HL-60/S4 treated with phorbol 12-myristate 13-acetate at 8.2 ng/mL for 4 days and 3 days (cell line): ENCODE data around the gene MAK.
"Not testable (repeated sequence)": the region's sequence is repeated elsewhere in the genome, so short reads cannot be mapped to it uniquely, and the experiment has no call there.

Experiments
- in situ Hi-C: fragments of 300-500 bp; cut with MboI; formaldehyde crosslinking; loops from 2 replicates; pipeline ENCODE4 v1.15.0; 2022; ENCODE audit warnings: low sequenced_read_pairs

MAK gene

DNA sequence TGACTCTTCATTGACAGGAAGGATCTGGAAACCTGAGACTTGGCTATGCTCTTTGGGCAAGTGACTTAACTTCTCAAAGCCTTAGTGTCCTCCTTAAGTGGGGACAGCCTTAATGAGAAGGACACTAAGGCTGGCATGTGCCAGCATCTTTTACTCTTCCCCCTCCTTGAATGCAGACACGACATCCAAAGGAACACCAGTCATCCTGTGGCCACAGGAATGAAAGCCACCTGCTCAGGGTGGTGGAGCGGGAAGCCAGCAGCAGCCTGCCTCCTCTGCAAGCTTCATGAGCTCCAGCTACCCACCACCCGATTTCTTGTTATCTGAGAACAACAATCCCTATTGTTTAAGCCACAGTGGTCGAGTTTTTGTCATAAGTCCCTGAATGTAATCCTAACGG, 46.2 kb downstream of the MAK start:
- in situ Hi-C loops: loop anchor here (25.0 kb wide), 1 partner anchor 305 kb away; no protein-coding TSS in a partner anchor

DNA sequence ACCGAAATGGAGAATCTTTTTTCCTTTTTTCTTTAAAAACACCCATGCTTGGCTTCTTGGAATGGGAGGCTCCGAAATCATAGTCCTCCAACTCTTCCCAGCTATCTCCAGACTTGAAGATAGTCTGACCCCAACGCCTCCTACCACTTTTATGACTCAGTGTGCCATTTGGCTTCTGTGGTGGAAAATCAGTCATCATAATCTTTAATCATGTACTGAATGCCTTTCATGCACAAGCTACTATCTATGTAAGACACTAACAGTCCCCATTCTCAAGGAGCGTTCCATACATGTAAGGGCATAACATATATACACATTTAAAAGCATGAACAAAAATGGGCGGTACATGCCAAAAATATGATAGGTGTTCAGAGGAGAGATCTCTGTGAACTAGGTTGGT, 46.7 kb downstream of the MAK start:
- in situ Hi-C loops: loop anchor here (25.0 kb wide), 1 partner anchor 304 kb away; no protein-coding TSS in a partner anchor

DNA sequence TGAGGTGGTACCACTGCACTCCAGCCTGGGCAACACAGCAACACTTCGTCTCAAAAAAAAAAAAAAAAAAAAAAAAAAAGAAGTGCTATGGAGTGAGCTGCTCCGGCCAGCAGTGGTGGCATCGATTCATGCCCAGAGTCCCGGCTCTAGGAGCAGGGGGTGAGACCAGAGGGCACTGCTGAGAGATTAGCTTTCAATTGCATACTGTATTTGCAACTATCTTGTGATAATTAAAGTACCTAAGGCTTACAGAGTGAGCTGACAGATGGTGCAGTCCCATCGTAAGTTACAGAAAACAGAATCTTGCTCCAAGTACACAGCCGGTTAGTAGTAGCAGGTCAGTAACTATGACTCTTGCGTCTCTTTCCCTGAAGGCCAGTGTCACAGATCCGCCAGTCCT, 59.3 kb downstream of the MAK start:
- in situ Hi-C loops: loop anchor here (25.0 kb wide), 1 partner anchor 292 kb away; no protein-coding TSS in a partner anchor

DNA sequence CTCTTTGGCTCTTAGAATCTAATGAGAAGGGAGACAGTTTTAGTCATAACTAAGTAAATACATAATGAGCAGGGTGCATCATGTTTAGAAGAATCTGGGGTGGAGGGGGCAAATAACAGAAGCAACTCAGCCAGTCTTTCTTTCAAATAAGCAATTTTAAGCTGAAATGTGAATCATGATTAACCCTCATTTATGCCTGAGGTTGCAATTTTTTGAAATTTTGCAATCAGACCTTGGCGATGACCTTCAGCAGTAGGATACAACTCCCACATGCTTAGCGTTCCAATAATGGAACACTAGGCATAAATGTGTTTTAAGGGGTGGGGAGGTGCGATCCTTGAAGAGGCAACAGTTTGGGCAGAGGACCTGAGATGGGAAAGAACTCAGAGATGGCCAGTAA, 60.1 kb downstream of the MAK start:
- in situ Hi-C loops: loop anchor here (25.0 kb wide), 1 partner anchor 291 kb away; no protein-coding TSS in a partner anchor

DNA sequence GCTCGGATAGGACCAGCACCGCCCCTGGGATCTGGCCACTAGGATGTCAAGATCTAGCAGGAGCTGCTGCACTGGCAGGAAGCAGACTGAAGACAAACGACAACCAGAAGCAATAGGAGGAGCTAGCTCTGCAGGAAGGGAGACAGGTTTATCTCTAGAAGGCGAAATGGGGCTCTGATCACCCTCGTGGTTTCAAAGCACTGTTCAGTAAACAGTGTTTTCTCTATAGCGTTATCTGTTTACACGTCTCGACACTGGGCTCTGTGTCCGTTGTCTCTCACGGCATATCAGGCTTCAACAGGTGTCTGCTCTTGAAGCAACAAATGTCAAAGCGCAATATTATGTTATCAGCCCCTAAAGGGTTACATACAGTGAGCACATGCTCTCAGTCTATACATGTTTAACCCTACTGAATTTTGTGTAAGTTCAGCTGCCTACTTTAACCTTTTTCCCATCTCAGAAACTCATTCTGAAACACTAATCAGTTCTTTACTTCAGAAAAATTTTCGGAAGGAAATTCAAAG, 66.9 kb downstream of the MAK start:
- in situ Hi-C loops: no loop called here

GRCh38 chr6:10769419-10769818, 68.9 kb downstream of the MAK start:
- in situ Hi-C loops: no loop called here

- in situ Hi-C loops: no loop called here
These were observed 75.3 kb downstream of the MAK start for GRCh38 chr6:10763006-10763405.

DNA sequence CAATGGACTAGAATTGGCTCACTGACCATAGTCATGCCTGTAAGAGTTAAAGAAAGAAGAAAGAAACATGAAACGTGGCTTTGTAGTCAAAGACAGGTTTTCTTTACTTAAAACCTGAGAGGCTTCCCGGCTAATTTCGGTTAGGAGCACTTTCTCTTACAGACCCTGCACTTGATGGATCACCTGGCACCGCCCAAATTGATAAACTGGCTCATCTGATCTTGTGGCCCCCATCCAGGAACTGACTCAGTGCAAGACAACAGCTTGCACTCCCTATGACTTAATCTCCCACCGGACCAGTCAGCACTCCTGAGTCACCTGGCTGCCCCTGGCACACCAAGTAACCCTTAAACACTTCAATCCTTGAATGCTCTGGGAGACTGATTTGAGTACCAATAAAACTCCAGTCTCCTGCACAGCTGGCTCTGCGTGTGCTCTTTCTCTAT, 78.4 kb downstream of the MAK start:
- in situ Hi-C loops: no loop called here

- in situ Hi-C loops: no loop called here
These were observed 79.0 kb downstream of the MAK start for GRCh38 chr6:10759312-10759839.

GRCh38 chr6:10756085-10756484, 82.3 kb downstream of the MAK start:
- in situ Hi-C loops: no loop called here

DNA sequence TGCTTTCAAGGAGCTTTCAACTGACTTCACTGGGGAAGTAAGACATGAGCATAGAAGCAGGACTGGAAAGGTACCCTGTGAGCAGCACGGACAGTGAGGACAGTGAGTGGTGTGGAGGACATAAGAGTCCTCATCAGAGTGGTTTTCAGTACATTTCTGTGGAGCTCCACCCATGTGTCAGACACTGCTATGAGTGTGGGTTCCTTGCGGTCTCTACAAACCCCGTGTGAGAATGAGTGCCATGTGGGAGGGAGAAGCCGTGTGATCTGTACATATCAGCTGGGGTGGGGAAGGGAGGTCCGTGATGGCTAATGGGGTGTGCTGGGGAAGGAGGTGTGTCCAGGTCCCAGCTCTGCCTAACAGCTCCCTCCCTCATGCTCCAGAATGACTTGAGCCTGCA, 86.6 kb downstream of the MAK start:
- in situ Hi-C loops: not testable (repeated sequence)

GRCh38 chr6:10750568-10750967, 87.8 kb downstream of the MAK start:
- in situ Hi-C loops: not testable (repeated sequence)

DNA sequence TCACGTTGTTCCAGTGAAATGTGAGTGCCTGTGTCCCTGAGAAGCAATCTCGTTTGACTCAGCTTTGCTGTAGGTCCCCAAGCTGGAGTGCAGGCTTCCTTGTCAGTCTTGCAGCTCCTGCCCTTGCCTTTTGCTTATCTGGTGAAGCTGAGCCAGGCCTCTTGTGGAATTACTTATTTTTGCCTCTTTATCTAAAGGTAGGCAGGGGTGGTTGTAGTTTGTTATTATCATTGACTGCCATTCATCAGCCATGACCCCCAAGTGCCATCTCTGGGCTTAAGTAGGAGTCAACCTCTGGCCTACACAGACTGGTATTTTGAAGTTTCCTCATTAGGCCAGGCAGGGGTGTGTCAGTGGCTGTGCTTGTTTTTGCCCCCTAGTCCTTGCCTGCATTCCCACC, 88.6 kb downstream of the MAK start:
- in situ Hi-C loops: no loop called here

GRCh38 chr6:10747251-10747972, 90.9 kb downstream of the MAK start, which contains the start of gene TMEM14B:
Gene TMEM14B, plus strand, starts transcription at chr6:10747805. Its CDS starts 1,441 bp downstream, at chr6:10749246.
- in situ Hi-C loops: no loop called here

DNA sequence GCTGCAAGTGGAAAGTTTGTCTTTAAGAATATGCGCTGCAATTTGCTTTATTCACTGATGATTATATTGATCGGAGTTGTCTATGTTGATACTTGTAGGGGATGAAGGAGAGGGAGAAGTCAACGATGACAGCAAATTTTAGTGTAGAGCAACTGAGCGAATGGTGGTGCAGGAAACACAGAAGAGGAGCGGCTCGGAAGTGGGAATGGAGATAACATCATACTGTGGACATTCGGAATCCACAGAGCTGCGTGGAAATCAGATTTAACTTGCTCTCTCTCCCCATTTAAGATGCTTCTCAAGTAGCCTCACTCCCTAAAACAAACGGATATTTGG, 91.5 kb downstream of the MAK start:
- in situ Hi-C loops: no loop called here

DNA sequence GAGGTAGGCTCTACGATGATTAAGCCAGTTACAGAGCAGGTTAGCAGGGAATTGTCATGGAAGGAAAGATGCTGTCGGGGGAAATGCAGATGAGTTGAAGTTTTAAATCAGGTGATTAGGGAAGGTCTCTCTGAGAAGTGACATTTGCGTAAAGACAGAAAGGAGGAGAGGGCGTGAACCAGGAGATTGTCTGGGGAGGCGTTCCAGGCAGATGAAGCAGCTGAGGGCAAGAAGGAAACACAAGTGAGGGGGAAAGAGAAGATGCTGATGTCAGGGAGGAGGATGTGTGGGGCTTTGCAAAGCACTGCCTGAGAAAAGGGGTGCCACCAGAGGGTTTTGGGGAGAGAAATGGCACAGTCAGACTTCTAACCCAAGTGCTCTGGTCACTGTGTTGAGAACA, 93.2 kb downstream of the MAK start:
- in situ Hi-C loops: no loop called here

DNA sequence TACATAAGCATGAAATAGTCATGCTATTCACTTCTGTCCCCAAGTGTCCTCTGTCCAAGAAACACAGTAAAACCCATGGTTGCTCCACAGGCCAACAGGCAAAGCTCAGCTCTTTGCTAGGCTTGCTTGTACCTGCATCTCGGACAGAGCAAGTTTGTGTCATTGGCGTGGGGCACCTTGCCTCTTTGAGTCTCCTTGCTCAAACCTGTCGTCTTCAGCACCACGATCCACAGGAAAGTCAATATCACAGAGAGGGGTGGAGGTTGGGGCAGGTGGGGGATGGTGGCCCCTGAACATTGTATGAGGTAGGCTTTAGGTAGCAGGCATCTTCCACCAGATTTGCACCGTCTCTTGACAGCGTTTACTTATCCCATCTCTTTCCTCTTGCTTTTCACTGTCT, 94.8 kb downstream of the MAK start:
- in situ Hi-C loops: no loop called here

DNA sequence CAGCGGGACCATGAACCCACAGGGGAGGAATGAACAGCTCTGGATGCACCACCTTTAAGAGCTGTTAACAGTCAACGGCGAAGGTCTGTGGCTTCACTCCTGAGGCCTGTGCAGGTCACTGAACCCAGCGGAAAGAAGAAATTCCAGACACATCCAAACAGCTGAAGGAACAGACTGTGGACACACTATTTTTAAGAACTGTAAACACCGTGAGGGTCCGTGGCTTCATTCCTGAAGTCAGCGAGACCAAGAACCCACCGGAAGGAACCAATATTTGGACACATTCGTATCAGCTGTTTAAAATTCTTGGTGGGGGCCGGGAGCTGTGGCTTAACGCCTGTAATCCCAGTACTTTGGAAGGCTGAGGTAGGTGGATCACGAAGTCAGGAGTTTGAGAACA, 96.1 kb downstream of the MAK start:
- in situ Hi-C loops: no loop called here

DNA sequence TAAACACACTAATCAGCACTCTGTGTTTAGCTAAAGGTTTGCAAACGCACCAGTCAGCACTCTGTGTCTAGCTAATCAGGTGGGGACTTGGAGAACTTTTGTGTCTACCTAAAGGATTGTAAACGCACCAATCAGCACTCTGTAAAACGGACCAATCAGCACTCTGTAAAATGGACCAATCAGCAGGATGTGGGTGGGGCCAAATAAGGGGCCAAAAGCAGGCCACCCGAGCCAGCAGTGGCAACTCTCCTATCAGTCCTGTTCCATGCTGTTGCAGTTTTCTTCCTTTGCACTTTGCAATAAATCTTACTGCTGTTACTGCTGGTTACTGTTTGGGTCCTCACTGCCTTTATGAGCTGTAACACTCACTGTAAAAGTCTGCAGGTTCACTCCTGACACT, 96.7 kb downstream of the MAK start:
- in situ Hi-C loops: not testable (repeated sequence)

DNA sequence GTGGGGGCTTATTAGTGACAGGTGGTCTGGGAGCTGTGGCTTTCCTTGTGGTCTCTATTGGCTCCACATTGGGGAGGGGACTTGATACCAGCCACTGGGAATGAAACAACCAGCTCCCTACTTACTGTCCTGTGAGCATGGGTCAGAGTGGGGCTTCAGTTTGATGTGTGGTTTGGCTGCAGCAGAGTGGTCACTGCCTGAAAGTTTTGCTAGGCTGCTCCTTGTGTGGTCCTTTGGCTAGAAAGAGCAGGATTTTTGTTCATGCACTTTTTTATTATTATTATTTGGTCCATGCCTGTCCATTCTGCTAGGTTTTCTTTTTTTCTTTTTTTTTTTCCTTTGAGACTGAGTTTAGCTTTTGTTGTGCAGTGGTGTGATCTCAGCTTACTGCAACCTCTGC, 98.3 kb downstream of the MAK start:
- in situ Hi-C loops: no loop called here

GRCh38 chr6:10736731-10737130, 101.6 kb downstream of the MAK start:
- in situ Hi-C loops: no loop called here

DNA sequence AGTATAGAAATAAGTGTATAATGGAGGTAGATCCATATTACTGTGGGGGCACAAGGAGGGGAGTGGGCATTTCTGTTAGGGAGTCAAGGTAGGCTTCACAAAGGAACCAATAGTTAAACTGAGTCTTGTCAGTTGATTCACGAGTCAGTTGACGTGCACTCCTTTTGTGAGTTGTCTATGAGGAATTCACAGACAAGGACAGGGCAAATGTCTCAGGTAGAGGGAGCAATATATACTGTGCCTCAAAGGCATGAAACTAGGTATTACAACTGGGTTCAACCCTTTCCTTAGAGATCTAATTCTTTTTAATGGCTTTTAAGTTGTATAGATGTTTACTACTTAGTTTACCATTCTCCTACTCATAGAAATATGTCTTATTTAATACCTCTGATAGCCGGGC, 104.5 kb downstream of the MAK start:
- in situ Hi-C loops: no loop called here
